ENCODE results near the gene RAD54L. TPM values are rescaled to one million over a fixed set of nuclear protein-coding genes. Genes with fewer than 3 reads are reported as not detected.

RAD54L gene
- total and polyA plus RNA-seq, 3 experiments from 2014 or later: 0.39 to 53.7 (median 50.7) TPM

DNA sequence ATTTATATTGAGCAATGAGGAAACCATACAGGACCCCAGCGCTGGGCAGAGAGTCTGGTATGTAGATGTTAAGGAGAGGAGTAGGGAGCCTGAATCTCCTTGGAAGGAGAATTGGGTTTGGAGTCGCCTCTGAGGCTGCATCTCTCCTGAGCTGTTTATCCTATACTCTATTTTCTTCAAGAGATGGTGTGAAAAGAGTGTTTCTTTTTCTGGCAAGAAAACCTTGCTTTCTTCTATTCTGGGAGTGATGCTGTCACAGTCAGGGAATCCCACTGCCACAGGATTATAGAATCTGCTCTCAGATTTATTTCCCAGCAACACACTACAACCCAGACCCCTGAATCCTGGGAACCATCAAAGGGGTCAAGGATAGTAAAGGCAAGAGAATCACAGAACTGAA is 41.2 kb upstream of the RAD54L start:
- Histone ChIP-seq H3K4me1 (ENCODE audit: insufficient read depth, low read length) (peaks cover 12% of the 10 kb centered on the region), H3K4me3 (ENCODE audit: low read length) (no peak overlapping the region), H3K36me3 (ENCODE audit: insufficient read depth, low read length) (no peaks in the 10 kb centered on the region), H3K9me3 (ENCODE audit: low read length) (no peaks in the 10 kb centered on the region), H3K27ac (ENCODE audit: low read depth, low read length) (no peak overlapping the region), H3K27me3 (ENCODE audit: insufficient read depth, low read length, poor library complexity, severe bottlenecking) (no peaks in the 10 kb centered on the region)
- Mint-ChIP-seq H3K9me3 (no peaks in the 10 kb centered on the region), H3K27me3 (no peaks in the 10 kb centered on the region), H3K27ac (peak overlapping the region in 3 of 8 donors; percentile 27 to 60 (median 37)), H3K4me3 (no peak overlapping the region), H3K36me3 (no peaks in the 10 kb centered on the region), H3K4me1 (peaks cover 6 to 16% (median 6%) of the 10 kb centered on the region in 3 donors)
- POLR2A ChIA-PET: no interaction called here
- DNase-seq: no peak
- CTCF ChIA-PET: no interaction called here

- H3K9me3 ChIP-seq (ENCODE audit: low read length): no peaks in the 10 kb centered on the region
- Mint-ChIP-seq H3K27ac (no peak overlapping the region), H3K9me3 (no peaks in the 10 kb centered on the region), H3K4me1 (no peaks in the 10 kb centered on the region), H3K4me3 (no peak overlapping the region), H3K36me3 (no peaks in the 10 kb centered on the region), H3K27me3 (no peaks in the 10 kb centered on the region)
- no peak overlapping the region for H3K4me3 ChIP-seq (ENCODE audit: low read length)
- CTCF ChIA-PET: interaction anchor here (1.3 kb wide), 1 partner anchor 13 kb away, joined by 7 read pairs; no protein-coding TSS in a partner anchor
- H3K4me1 ChIP-seq (ENCODE audit: insufficient read depth, low read length): no peaks in the 10 kb centered on the region
- POLR2A ChIA-PET: no interaction called here
- no peak overlapping the region for H3K27ac ChIP-seq (ENCODE audit: low read depth, low read length)
- no peaks in the 10 kb centered on the region for H3K27me3 ChIP-seq (ENCODE audit: insufficient read depth, low read length, poor library complexity, severe bottlenecking)
- DNase-seq: no peak
- no peaks in the 10 kb centered on the region for H3K36me3 ChIP-seq (ENCODE audit: insufficient read depth, low read length)
Observed at GRCh38 chr1:46210561-46210960, 37.0 kb upstream of the RAD54L start.

DNA sequence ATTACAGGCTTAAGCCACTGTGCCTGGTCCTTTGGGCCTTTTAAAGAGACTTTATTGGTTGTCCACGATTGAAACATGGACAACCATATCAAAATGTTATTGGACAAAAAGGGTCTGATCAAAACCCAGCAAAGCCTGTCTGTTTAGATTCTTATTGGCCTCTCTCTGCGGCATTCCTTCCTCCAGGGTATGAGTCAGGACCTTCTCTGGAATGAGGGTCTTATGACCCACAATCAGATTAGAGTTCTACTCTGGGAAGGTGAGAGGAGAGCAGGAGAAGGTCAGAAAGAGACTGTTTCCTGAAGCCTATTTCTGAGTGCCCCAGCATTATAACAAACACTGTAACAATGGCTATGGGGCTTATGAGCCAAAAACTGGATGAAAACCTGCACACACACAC is 36.5 kb upstream of the RAD54L start:
- no peak for DNase-seq
- H3K4me1 Mint-ChIP-seq: no peaks in the 10 kb centered on the region
- H3K27me3 Mint-ChIP-seq: no peaks in the 10 kb centered on the region
- H3K9me3 Mint-ChIP-seq: no peaks in the 10 kb centered on the region
- H3K36me3 Mint-ChIP-seq: no peaks in the 10 kb centered on the region
- POLR2A ChIA-PET: no interaction called here
- peak overlapping the region in 1 of 8 donors; percentile 60 for H3K27ac Mint-ChIP-seq
- no peaks in the 10 kb centered on the region for H3K36me3 ChIP-seq (ENCODE audit: insufficient read depth, low read length)
- CTCF ChIA-PET: no interaction called here
- no peak overlapping the region for H3K27ac ChIP-seq (ENCODE audit: low read depth, low read length)
- H3K4me3 ChIP-seq (ENCODE audit: low read length): no peak overlapping the region
- H3K27me3 ChIP-seq (ENCODE audit: insufficient read depth, low read length, poor library complexity, severe bottlenecking): no peaks in the 10 kb centered on the region
- no peaks in the 10 kb centered on the region for H3K9me3 ChIP-seq (ENCODE audit: low read length)
- no peaks in the 10 kb centered on the region for H3K4me1 ChIP-seq (ENCODE audit: insufficient read depth, low read length)
- H3K4me3 Mint-ChIP-seq: no peak overlapping the region

GRCh38 chr1:46215504-46215903 is 32.1 kb upstream of the RAD54L start:
- Mint-ChIP-seq H3K27ac (no peak overlapping the region), H3K36me3 (no peaks in the 10 kb centered on the region), H3K4me3 (no peak overlapping the region), H3K27me3 (peaks cover 0 to 7% of the 10 kb centered on the region in 2 donors), H3K4me1 (no peaks in the 10 kb centered on the region), H3K9me3 (no peaks in the 10 kb centered on the region)
- Histone ChIP-seq H3K9me3 (ENCODE audit: low read length) (no peaks in the 10 kb centered on the region), H3K4me3 (ENCODE audit: low read length) (no peak overlapping the region), H3K36me3 (ENCODE audit: insufficient read depth, low read length) (no peaks in the 10 kb centered on the region), H3K27me3 (ENCODE audit: insufficient read depth, low read length, poor library complexity, severe bottlenecking) (no peaks in the 10 kb centered on the region), H3K4me1 (ENCODE audit: insufficient read depth, low read length) (no peaks in the 10 kb centered on the region), H3K27ac (ENCODE audit: low read depth, low read length) (no peak overlapping the region)
- CTCF ChIA-PET: interaction anchor here (1.4 kb wide), 1 partner anchor 8 kb away, joined by 7 read pairs; no protein-coding TSS in a partner anchor
- no peak for DNase-seq
- POLR2A ChIA-PET: no interaction called here

- CTCF ChIA-PET: no interaction called here
- no peak overlapping the region for H3K27ac Mint-ChIP-seq
- no peaks in the 10 kb centered on the region for H3K36me3 Mint-ChIP-seq
- peaks cover under 1 to 1% (median 1%) of the 10 kb centered on the region in 3 donors for H3K4me1 Mint-ChIP-seq
- peaks cover under 1% of the 10 kb centered on the region for H3K4me1 ChIP-seq (ENCODE audit: insufficient read depth, low read length)
- no peaks in the 10 kb centered on the region for H3K9me3 ChIP-seq (ENCODE audit: low read length)
- no peaks in the 10 kb centered on the region for H3K27me3 ChIP-seq (ENCODE audit: insufficient read depth, low read length, poor library complexity, severe bottlenecking)
- no peak overlapping the region for H3K4me3 Mint-ChIP-seq
- no peaks in the 10 kb centered on the region for H3K9me3 Mint-ChIP-seq
- H3K27ac ChIP-seq (ENCODE audit: low read depth, low read length): no peak overlapping the region
- H3K27me3 Mint-ChIP-seq: peaks cover 0 to 7% of the 10 kb centered on the region in 2 donors
- POLR2A ChIA-PET: no interaction called here
- H3K4me3 ChIP-seq (ENCODE audit: low read length): no peak overlapping the region
- no peaks in the 10 kb centered on the region for H3K36me3 ChIP-seq (ENCODE audit: insufficient read depth, low read length)
- DNase-seq: no peak
Observed at GRCh38 chr1:46218443-46218842, 29.1 kb upstream of the RAD54L start.

DNA sequence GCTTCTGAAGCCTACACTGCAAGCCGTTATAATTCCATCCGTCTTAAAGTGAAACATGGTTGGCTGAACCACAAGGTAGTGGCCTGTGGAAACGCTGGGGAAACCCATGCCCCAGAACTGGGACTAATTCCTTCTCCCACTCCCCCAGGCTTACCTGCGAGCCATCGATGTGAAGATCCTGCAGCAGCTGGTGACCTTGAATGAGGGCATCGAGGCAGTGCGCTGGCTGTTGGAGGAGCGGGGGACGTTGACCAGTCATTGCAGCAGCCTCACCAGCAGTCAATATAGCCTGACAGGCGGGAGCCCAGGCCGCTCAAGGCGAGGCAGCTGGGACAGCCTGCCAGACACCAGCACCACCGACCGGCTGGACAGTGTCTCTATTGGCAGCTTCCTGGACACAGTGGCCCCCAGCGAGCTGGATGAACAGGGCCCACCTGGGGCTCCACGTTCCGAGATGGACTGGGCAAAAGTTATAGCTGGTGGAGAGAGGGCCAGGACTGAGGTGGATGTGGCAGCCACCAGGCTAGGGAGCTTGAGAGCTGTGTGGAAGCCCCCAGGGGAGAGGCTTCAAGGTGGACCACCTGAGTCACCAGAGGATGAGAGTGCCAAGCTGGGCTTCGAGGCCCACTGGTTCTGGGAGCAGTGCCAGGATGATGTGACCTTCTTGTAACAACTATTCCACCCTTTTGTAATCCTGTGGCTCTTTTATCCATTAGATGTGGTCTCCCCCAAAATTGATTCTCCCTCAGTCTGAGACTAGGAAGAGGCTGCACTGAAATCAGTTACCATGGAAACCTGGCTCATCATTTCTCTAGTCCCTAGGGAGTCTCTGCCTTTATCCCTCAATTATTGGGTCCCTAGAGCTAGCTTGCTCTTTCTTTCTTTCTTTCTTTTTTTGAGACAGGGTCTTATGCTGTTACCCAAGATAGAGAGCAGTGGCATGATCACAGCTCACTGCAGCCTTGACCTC is 27.7 kb upstream of the RAD54L start:
- Histone ChIP-seq H3K4me1 (ENCODE audit: insufficient read depth, low read length) (peaks cover 3% of the 10 kb centered on the region), H3K27me3 (ENCODE audit: insufficient read depth, low read length, poor library complexity, severe bottlenecking) (no peaks in the 10 kb centered on the region), H3K36me3 (ENCODE audit: insufficient read depth, low read length) (no peaks in the 10 kb centered on the region), H3K9me3 (ENCODE audit: low read length) (no peaks in the 10 kb centered on the region), H3K4me3 (ENCODE audit: low read length) (no peak overlapping the region), H3K27ac (ENCODE audit: low read depth, low read length) (no peak overlapping the region)
- H3K4me1 Mint-ChIP-seq: peaks cover 3 to 4% (median 4%) of the 10 kb centered on the region in 3 donors
- H3K27ac Mint-ChIP-seq: no peak overlapping the region
- H3K36me3 Mint-ChIP-seq: no peaks in the 10 kb centered on the region
- H3K9me3 Mint-ChIP-seq: no peaks in the 10 kb centered on the region
- H3K27me3 Mint-ChIP-seq: peaks cover 2 to 7% of the 10 kb centered on the region in 2 donors
- DNase-seq: no peak
- POLR2A ChIA-PET: no interaction called here
- CTCF ChIA-PET: interaction anchor here (1.4 kb wide), 1 partner anchor 224 kb away, joined by 3 read pairs; no protein-coding TSS in a partner anchor
- H3K4me3 Mint-ChIP-seq: no peak overlapping the region

- Mint-ChIP-seq H3K27ac (no peak overlapping the region), H3K4me3 (no peak overlapping the region), H3K9me3 (no peaks in the 10 kb centered on the region), H3K36me3 (no peaks in the 10 kb centered on the region), H3K4me1 (peaks cover 3 to 4% (median 4%) of the 10 kb centered on the region in 3 donors), H3K27me3 (peaks cover 2 to 7% of the 10 kb centered on the region in 2 donors)
- Histone ChIP-seq H3K4me1 (ENCODE audit: insufficient read depth, low read length) (peaks cover 3% of the 10 kb centered on the region), H3K27me3 (ENCODE audit: insufficient read depth, low read length, poor library complexity, severe bottlenecking) (no peaks in the 10 kb centered on the region), H3K27ac (ENCODE audit: low read depth, low read length) (no peak overlapping the region), H3K4me3 (ENCODE audit: low read length) (no peak overlapping the region), H3K36me3 (ENCODE audit: insufficient read depth, low read length) (no peaks in the 10 kb centered on the region), H3K9me3 (ENCODE audit: low read length) (no peaks in the 10 kb centered on the region)
- no peak for DNase-seq
- CTCF ChIA-PET: interaction anchor here (1.1 to 1.4 kb wide), 2 partner anchors 23 to 225 kb away, joined by 3 read pairs; no protein-coding TSS in a partner anchor
- POLR2A ChIA-PET: no interaction called here
Observed at GRCh38 chr1:46220808-46221207, 26.8 kb upstream of the RAD54L start.

- H3K27ac Mint-ChIP-seq: no peak overlapping the region
- H3K27me3 ChIP-seq (ENCODE audit: insufficient read depth, low read length, poor library complexity, severe bottlenecking): no peaks in the 10 kb centered on the region
- no peaks in the 10 kb centered on the region for H3K36me3 ChIP-seq (ENCODE audit: insufficient read depth, low read length)
- H3K4me1 ChIP-seq (ENCODE audit: insufficient read depth, low read length): peaks cover 3% of the 10 kb centered on the region
- no peak overlapping the region for H3K27ac ChIP-seq (ENCODE audit: low read depth, low read length)
- CTCF ChIA-PET: interaction anchor here (1.2 kb wide), 1 partner anchor 10 kb away, joined by 3 read pairs; no protein-coding TSS in a partner anchor
- no peaks in the 10 kb centered on the region for H3K9me3 ChIP-seq (ENCODE audit: low read length)
- DNase-seq: no peak
- no peak overlapping the region for H3K4me3 Mint-ChIP-seq
- no peaks in the 10 kb centered on the region for H3K9me3 Mint-ChIP-seq
- peaks cover 3 to 4% (median 4%) of the 10 kb centered on the region in 3 donors for H3K4me1 Mint-ChIP-seq
- H3K27me3 Mint-ChIP-seq: peaks cover 2 to 4% of the 10 kb centered on the region in 2 donors
- POLR2A ChIA-PET: no interaction called here
- no peaks in the 10 kb centered on the region for H3K36me3 Mint-ChIP-seq
- H3K4me3 ChIP-seq (ENCODE audit: low read length): no peak overlapping the region
Observed at GRCh38 chr1:46221749-46222148, 25.8 kb upstream of the RAD54L start.
